Muscle layer of duodenum (tissue), 2 donors: ENCODE results near the gene PPFIA2.
A peak's percentile ranks its signal among the peaks of the same experiment; 100 is the strongest.

ENCODE experiments used
- H3K27ac ChIP-seq: one replicate; pipeline ENCODE4 v1.7.0; 2013; ENCODE audit warnings: mild to moderate bottlenecking, low read length
- H3K27me3 ChIP-seq: one replicate; pipeline ENCODE4 v1.7.0; 2013; ENCODE audit warnings: low read depth, mild to moderate bottlenecking, control low read depth, low read length
- H3K36me3 ChIP-seq, 2 donors: one replicate each; pipeline ENCODE4 v1.7.0; 2013; ENCODE audit warnings: low read length in 2 of 2, control low read depth in 1 of 2, mild to moderate bottlenecking in 1 of 2; ENCODE audit not compliant: insufficient read depth in 2 of 2, control insufficient read depth in 1 of 2
- H3K4me1 ChIP-seq, 2 donors: one replicate each; pipeline ENCODE4 v1.7.0; 2013; ENCODE audit warnings: low read length in 2 of 2, mild to moderate bottlenecking in 2 of 2, control low read depth in 1 of 2, moderate library complexity in 1 of 2; ENCODE audit not compliant: insufficient read depth in 2 of 2, control insufficient read depth in 1 of 2
- H3K4me3 ChIP-seq, 2 donors: one replicate each; pipeline ENCODE4 v1.7.0; 2013; ENCODE audit warnings: low read length in 2 of 2, low read depth in 1 of 2, mild to moderate bottlenecking in 1 of 2
- H3K9me3 ChIP-seq, 2 donors: one replicate each; pipeline ENCODE4 v1.7.0; 2013; ENCODE audit warnings: low read length in 2 of 2, control low read depth in 1 of 2, mild to moderate bottlenecking in 1 of 2; ENCODE audit not compliant: control insufficient read depth in 1 of 2
- donor health status: healthy.

The PPFIA2 gene

GRCh38 chr12:81759190-81760051 lies at the start of gene PPFIA2:
Gene PPFIA2 (minus strand): TSS chr12:81759350.
- Histone ChIP-seq H3K27ac (no peak within 1 kb of the TSS), H3K27me3 (peaks cover 5% of the 10 kb centered on the region), H3K9me3 (no peaks in the 10 kb centered on the region), H3K4me1 (peaks cover 0 to 4% of the 10 kb centered on the region in 2 donors), H3K4me3 (peak within 1 kb of the TSS; percentile 52 to 75), H3K36me3 (no peaks in the 10 kb centered on the region)

GRCh38 chr12:81800298-81801148 lies 41.4 kb upstream of the PPFIA2 start:
- no peak overlapping the region for H3K27ac ChIP-seq
- no peaks in the 10 kb centered on the region for H3K36me3 ChIP-seq
- peaks cover 0 to 4% of the 10 kb centered on the region in 2 donors for H3K9me3 ChIP-seq
- no peaks in the 10 kb centered on the region for H3K4me1 ChIP-seq
- no peak overlapping the region for H3K4me3 ChIP-seq
- no peaks in the 10 kb centered on the region for H3K27me3 ChIP-seq

DNA sequence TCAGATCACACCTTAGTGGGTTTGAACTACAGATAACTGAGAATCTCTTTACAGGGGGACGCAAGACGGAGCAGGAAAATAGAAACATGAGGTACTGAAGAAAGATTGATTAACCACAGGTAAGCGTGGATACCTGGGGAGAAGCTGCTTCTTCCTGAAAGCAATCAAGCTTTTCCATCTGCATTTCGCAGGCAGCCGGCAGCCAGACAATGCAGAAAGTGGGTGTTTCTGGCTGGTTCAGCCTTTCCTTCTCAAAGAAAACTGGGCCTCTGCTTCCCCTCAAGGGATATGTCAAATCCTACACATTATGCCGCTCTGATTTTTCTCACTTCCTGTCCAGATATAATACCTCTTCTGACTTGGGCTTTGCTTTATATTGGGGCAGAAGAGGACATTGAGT lies 39.1 kb upstream of the PPFIA2 start:
- no peak overlapping the region for H3K4me3 ChIP-seq
- no peak overlapping the region for H3K27ac ChIP-seq
- no peaks in the 10 kb centered on the region for H3K27me3 ChIP-seq
- H3K9me3 ChIP-seq: no peaks in the 10 kb centered on the region
- H3K4me1 ChIP-seq: no peaks in the 10 kb centered on the region
- H3K36me3 ChIP-seq: no peaks in the 10 kb centered on the region

DNA sequence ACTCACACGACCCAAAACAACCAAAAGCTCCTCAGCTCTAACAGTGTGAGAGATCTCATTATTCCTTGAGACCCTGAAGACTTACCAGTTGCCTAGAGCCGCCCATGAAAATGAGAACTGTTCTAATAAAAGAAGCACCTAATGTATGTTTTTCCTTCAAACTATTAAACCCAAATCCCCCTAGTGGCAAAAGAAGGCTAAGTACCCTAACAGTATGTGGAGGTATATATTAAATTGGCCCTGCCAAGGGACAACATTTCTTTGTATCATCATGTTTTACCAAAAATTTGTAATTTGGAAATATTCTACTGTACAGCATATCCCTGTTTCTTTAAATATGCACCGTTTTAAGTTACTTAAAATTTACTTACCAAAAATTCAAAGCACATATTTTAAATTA lies 38.0 kb upstream of the PPFIA2 start:
- H3K27me3 ChIP-seq: no peaks in the 10 kb centered on the region
- H3K9me3 ChIP-seq: no peaks in the 10 kb centered on the region
- no peaks in the 10 kb centered on the region for H3K4me1 ChIP-seq
- H3K27ac ChIP-seq: no peak overlapping the region
- H3K36me3 ChIP-seq: no peaks in the 10 kb centered on the region
- H3K4me3 ChIP-seq: no peak overlapping the region

DNA sequence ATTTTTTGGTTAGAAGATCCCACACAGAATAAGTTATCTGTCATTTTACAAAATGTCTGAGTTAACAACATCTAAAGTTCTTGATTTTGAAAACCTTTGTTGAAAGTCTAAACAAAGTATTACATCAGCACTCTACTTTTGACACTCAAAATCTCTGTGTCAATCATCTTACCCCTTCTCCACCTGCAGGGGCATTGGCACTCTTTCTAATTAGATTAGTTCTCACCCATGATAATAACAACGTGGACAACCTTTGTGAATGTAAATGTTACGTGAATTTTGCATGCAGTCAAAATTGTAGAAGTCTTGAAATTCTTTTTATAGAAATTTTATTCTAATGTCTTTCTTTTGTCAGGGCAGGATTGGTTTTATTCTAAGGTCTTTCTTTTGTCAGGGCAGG lies 33.5 kb upstream of the PPFIA2 start:
- Histone ChIP-seq H3K4me3 (no peak overlapping the region), H3K4me1 (no peaks in the 10 kb centered on the region), H3K36me3 (no peaks in the 10 kb centered on the region), H3K27me3 (no peaks in the 10 kb centered on the region), H3K9me3 (no peaks in the 10 kb centered on the region), H3K27ac (no peak overlapping the region)

GRCh38 chr12:81779216-81779615 lies 20.1 kb upstream of the PPFIA2 start:
- Histone ChIP-seq H3K4me1 (no peaks in the 10 kb centered on the region), H3K27me3 (no peaks in the 10 kb centered on the region), H3K36me3 (no peaks in the 10 kb centered on the region), H3K27ac (no peak overlapping the region), H3K4me3 (no peak overlapping the region), H3K9me3 (no peaks in the 10 kb centered on the region)

DNA sequence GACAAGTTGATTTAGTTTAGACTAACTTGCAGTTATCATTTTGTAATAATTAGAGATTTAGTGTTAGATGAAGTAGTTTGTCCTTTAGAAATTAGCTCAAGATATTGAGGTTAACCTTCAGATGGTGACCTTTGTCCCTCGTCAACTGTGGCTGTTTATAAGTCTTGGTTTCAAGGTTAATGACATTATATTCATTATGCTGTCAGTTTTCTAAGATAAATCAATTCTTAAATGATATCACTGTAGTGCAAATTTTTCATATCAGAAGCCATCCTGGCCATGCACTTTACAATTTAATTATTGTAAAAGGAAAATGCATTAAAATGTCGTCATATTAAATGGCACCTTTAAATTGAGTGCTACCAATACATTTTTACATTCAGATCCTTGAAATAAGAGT lies 19.6 kb upstream of the PPFIA2 start:
- H3K9me3 ChIP-seq: no peaks in the 10 kb centered on the region
- no peak overlapping the region for H3K4me3 ChIP-seq
- H3K36me3 ChIP-seq: no peaks in the 10 kb centered on the region
- no peaks in the 10 kb centered on the region for H3K4me1 ChIP-seq
- no peaks in the 10 kb centered on the region for H3K27me3 ChIP-seq
- H3K27ac ChIP-seq: no peak overlapping the region

GRCh38 chr12:81758421-81759189 lies 545 bp downstream of the PPFIA2 start:
- Histone ChIP-seq H3K27me3 (peaks cover 5% of the 10 kb centered on the region), H3K27ac (no peak overlapping the region), H3K9me3 (no peaks in the 10 kb centered on the region), H3K4me1 (peaks cover 0 to 4% of the 10 kb centered on the region in 2 donors), H3K4me3 (peak overlapping the region; percentile 52 to 75), H3K36me3 (no peaks in the 10 kb centered on the region)

- no peaks in the 10 kb centered on the region for H3K36me3 ChIP-seq
- H3K27ac ChIP-seq: no peak overlapping the region
- peaks cover 5% of the 10 kb centered on the region for H3K27me3 ChIP-seq
- H3K4me3 ChIP-seq: peak overlapping the region; percentile 52 to 75
- H3K9me3 ChIP-seq: no peaks in the 10 kb centered on the region
- H3K4me1 ChIP-seq: peaks cover 0 to 4% of the 10 kb centered on the region in 2 donors
These were observed 1.3 kb downstream of the PPFIA2 start for GRCh38 chr12:81757731-81758365.

DNA sequence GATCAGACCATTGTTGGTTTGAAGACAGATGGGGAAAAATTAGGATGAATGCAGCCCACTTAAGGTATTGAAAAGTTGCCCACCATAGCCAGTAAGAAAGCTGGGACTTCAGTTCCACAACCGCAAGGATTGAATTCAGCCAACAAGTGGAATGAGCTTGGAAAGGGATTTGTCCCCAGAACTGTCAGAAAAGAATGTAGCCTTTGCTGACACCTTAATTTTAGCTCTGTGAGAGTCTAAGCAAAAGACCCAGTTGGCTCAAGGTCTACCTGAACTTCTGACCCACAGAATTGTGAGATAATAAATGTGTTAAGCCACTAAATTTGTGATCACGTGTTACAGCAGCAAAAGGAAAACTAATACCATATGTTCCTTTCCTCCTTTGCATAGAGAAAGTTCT lies 29.4 kb downstream of the PPFIA2 start:
- Histone ChIP-seq H3K27me3 (no peaks in the 10 kb centered on the region), H3K4me3 (no peak overlapping the region)

More for the DNA sequence above, 29.4 kb downstream of the PPFIA2 start:
- Histone ChIP-seq H3K36me3 (no peaks in the 10 kb centered on the region), H3K9me3 (no peaks in the 10 kb centered on the region), H3K27ac (no peak overlapping the region), H3K4me1 (no peaks in the 10 kb centered on the region)
